DMS53 (cell line): ENCODE results near the gene PPP1R12C.
"Not testable (repeated sequence)": the region's sequence is repeated elsewhere in the genome, so short reads cannot be mapped to it uniquely, and the experiment has no call there.

Source experiments
- DNase-seq: peaks from one replicate; lab custom pipeline; 2025; lab: John Stamatoyannopoulos, UW

The PPP1R12C gene

GRCh38 chr19:55071913-55072312 is 45.5 kb downstream of the PPP1R12C start:
- DNase-seq = no peak

DNA sequence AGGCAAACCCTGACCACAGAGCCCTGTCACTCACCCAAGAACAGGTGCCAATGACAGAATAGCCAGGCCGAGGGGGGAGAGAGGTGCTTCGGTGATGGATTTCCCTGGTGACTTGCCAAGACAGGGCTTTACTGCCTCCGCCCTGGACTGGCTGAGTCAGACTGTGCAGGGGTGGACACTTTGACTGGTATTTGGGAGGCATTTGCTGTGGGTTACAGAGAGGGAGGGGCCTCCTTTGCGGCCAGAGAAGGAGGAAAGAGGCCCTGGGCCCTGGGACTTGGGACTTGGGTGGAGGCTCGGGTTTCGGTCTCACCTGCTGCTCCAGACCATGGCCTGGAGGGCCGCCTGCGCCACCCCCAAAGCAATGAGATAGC is 46.3 kb downstream of the PPP1R12C start:
- DNase-seq = peak; percentile 86

DNA sequence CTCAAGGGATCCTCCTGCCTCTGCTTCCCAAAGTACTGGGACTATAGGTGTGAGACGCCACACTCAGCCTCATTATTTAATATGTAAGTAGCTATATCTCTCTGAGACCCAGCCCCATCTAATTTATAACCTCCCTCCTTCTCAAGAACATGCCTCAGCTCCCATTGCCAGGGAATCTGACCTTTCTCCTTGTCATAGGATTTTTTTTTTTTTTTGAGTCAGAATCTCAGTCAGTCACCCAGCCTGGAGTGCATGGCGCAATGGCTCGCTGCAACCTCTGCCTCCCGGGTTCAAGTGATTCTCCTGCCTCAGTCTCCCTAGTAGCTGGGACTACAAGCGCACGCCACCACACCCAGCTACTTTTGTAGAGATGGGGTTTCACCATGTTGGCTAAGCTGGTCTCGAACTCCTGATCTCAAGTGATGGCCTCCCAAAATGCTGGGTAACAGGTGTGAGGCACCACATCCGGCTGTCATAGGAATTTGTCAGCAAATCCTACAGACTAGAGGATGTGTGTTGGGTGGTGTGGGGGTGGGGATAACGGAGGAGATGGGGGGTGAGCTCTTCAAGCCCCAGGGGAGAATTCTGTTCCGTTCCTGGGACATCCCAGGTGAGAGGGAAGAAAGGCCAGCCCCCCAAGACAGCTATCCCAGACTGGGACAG is 46.8 kb downstream of the PPP1R12C start:
- peak; percentile 53 for DNase-seq

GRCh38 chr19:55069865-55070197 is 47.6 kb downstream of the PPP1R12C start:
- no peak for DNase-seq

GRCh38 chr19:55068950-55069864 is 48.2 kb downstream of the PPP1R12C start:
- DNase-seq = peak; percentile 87

- no peak for DNase-seq
These were observed 49.6 kb downstream of the PPP1R12C start for GRCh38 chr19:55067869-55068268.

DNA sequence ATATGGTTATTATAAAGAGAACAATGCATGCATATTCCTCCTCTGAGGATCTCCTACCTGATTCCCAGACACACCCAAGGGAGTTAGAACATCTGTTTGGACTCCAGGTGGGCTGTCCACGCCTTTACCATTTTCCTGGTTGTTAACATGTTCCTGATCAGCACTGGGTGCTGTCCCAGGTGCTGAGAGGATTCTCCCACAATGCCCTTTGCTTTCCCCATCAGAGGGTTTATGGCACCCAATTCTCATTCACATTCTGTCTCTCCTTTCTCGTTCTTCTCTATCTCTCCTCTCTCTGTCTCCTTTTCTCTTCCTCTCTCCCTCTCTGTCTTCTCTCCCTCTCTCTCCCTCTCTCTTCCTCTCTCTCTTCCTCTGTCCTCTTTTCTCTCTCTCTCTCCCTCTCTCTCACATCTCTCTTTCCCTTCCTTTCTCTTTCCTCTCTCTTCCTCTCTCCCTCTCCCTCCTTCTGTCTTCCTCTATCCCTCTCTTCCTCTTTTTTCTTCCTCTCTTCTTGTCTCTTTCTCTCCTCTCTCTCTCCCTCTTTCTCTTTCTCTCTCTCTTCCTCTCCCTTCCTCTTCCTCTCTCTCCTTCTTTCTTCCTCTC is 51.2 kb downstream of the PPP1R12C start:
- DNase-seq = no peak

GRCh38 chr19:55065516-55065915 is 51.9 kb downstream of the PPP1R12C start:
- DNase-seq = not testable (repeated sequence)

DNA sequence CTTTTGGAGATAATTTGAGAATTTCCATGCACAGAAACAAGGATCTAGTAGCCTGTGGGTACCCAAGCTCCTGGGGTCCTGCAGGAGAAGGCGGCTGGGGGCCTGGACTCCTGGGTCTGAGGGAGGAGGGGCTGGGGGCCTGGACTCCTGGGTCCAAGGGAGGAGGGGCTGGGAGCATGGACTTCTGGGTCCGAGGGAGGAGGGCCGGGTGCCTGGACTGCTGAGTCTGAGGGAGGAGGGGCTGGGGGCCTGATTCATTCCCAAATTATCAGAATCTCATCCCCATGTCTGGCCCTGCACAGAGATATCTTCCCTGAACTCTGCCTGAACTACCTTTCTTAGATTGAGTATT is 54.0 kb downstream of the PPP1R12C start:
- no peak for DNase-seq

- peak; percentile 98 for DNase-seq
These were observed 54.5 kb downstream of the PPP1R12C start, which contains the start of gene RDH13 for GRCh38 chr19:55062735-55063491. Gene RDH13 (minus strand): TSS chr19:55063148. CDS start chr19:55063032, 116 bp downstream.

- not testable (repeated sequence) for DNase-seq
These were observed 57.1 kb downstream of the PPP1R12C start for GRCh38 chr19:55060287-55060686.

DNA sequence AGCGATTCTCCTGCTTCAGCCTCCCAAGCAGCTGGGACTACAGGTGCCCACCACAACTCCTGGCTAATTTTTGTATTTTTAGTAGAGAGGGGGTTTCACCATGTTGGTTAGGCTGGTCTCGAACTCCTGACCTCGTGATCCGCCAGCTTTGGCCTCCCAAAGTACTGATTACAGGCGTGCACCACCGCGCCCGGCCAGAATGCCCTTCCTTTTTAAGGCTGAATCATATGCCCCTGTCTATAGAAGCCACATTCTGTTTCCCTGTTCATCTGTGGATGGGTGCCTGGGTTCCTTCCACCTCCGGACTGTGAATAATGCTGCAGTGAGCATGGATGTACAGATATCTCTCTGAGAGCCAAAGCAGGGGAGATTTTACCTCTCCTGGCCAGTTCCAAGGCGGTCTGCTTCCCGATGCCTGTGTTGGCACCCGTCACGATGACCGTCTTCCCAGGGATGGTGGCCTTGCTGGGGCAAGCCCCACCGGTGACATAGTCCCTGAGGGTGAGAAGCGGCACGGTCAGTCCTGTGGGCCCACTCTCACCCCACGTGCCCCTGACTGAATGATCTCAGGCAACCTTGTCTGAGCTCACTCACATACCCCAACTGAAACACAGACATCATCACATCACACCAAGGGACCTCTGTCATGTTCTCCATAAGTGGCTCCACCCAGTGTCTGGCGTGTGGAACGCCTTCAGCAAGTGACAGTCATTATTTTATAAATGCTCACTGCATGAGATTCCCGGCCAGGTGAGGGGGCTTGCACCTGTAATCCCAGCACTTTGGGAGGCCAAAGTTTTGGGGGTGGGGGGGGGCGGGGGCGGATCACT is 58.4 kb downstream of the PPP1R12C start:
- DNase-seq = no peak

DNA sequence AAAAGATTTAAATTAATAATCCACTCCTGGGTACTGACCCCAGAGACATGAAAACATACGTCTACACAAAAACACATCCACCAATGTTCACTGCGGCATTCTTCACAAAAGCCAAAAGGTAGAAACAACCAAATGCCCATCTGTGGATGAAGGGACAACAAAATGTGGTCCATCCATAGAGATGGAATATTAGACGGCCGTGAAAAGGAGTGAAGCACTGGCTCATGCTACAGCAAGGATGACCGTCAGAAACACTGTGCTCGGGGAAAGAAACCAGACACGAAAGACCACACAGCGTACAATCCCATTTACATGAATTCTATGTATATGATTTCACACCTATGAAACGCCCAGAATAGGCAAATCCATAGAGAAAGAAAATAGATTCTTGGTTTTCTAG is 60.6 kb downstream of the PPP1R12C start:
- DNase-seq = no peak

DNA sequence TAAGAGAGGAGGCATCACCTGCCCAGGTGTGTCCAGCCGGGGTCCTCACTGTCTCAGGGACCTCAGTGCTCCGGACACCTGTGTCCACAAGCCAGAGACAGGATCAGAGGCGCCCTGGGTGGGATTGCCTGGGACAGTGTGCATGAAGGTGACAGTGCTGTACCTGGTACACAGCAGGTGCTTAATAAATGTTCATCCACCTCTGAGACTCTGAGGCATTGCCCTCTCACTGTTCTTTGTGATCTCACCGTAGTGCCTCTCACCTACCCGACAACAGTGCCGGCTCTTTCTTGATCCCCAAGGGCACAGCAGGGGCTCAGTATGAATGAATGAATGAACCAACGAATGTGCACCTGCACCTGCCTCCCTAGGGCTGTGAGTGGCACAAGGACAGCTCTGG is 63.7 kb downstream of the PPP1R12C start:
- no peak for DNase-seq

GRCh38 chr19:55050749-55051532 is 66.5 kb downstream of the PPP1R12C start:
- DNase-seq = no peak

- DNase-seq = no peak
These were observed 69.0 kb downstream of the PPP1R12C start for GRCh38 chr19:55048446-55048845.

- no peak for DNase-seq
These were observed 69.5 kb downstream of the PPP1R12C start for GRCh38 chr19:55047951-55048350.

GRCh38 chr19:55046975-55047622 is 70.3 kb downstream of the PPP1R12C start:
- DNase-seq = no peak

DNA sequence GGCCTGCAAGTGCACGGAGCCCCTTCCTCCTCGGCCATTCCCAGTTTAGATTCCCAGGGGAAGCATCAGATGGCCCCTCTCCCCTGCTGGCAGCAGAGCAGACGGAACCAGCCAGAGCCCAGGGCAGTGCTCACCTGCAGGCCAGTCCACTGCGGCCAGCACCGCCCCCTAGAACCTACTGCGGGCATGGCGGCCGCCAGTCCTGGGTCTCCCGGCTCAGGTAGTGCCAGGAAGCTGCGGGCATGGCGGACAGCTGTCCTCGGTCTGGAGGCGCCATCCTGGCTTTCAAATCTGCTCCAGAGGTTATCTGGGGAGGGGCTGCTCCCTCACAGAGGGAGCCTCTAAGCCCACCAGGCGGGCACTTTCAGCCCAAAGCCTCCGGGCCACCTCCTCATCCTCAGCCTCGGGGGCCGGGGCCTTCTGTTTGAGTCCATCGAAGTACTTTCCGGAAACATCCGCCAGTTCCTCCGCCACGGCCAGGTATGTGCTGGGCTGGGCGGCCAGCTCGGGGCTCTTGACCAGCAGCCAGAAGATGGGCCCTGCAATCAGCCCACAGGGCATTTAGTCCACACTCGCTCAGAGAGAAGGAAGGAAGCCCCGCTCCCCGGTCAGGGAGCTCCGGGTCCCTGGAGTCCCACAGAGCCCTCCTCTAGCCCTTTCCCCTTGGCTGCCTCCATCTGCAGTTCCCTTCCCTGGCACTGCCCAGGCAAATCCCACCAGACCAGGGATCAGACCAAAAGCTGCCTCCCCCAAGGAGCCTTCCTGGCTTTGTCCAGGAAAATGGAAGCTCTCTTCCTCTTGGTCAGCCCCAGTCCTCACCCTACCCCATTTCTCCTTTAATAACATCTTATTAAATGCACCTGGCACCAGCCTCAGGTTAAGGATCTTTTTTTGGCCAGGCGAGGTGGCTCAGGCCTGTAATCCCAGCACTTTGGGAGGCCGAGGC is 72.4 kb downstream of the PPP1R12C start:
- DNase-seq = no peak
